Activated T-cell treated with anti-CD3 and anti-CD28 coated beads for 48 hours (primary cell): ENCODE results near the gene STPG1.

Experiments
- DNase-seq: peaks from one replicate; pipeline ENCODE4 v3.0.0-alpha.2; 2020; ENCODE audit warnings: low read depth

STPG1 gene

GRCh38 chr1:24426744-24427544 lies 13.4 kb upstream of the STPG1 start:
- no peak for DNase-seq

- no peak for DNase-seq
Observed at GRCh38 chr1:24425922-24426321, 12.3 kb upstream of the STPG1 start.

- DNase-seq, result no peak
Observed at GRCh38 chr1:24425441-24425840, 11.9 kb upstream of the STPG1 start.

- DNase-seq, result no peak
Observed at GRCh38 chr1:24424990-24425389, 11.4 kb upstream of the STPG1 start.

GRCh38 chr1:24424207-24424606 lies 10.6 kb upstream of the STPG1 start:
- DNase-seq, result no peak

GRCh38 chr1:24421502-24421901 lies 7.9 kb upstream of the STPG1 start:
- no peak for DNase-seq

GRCh38 chr1:24420547-24420946 lies 7.0 kb upstream of the STPG1 start:
- no peak for DNase-seq

GRCh38 chr1:24418898-24419628 lies 5.5 kb upstream of the STPG1 start:
- DNase-seq, result no peak

GRCh38 chr1:24417681-24418080 lies 4.1 kb upstream of the STPG1 start:
- DNase-seq, result no peak

GRCh38 chr1:24416666-24417391 lies 3.2 kb upstream of the STPG1 start:
- peak; percentile 29 for DNase-seq

GRCh38 chr1:24415910-24416665 lies 2.5 kb upstream of the STPG1 start:
- no peak for DNase-seq

GRCh38 chr1:24415334-24415909 lies 1.8 kb upstream of the STPG1 start, which contains the start of gene NIPAL3:
NIPAL3 (plus strand) TSS chr1:24415802; CDS start chr1:24419548, 3,746 bp downstream.
- peak; percentile 96 for DNase-seq

GRCh38 chr1:24414775-24415333 lies 1.3 kb upstream of the STPG1 start:
- DNase-seq, result no peak

- DNase-seq, result no peak
Observed at GRCh38 chr1:24412408-24412807, 1.2 kb downstream of the STPG1 start.

GRCh38 chr1:24411963-24412362 lies 1.6 kb downstream of the STPG1 start:
- DNase-seq, result no peak

GRCh38 chr1:24410750-24411149 lies 2.8 kb downstream of the STPG1 start:
- no peak for DNase-seq

GRCh38 chr1:24409535-24409934 lies 4.0 kb downstream of the STPG1 start:
- no peak for DNase-seq

- DNase-seq, result no peak
Observed at GRCh38 chr1:24406788-24407187, 6.8 kb downstream of the STPG1 start.

GRCh38 chr1:24403806-24404205 lies 9.8 kb downstream of the STPG1 start:
- DNase-seq, result no peak

- DNase-seq, result no peak
Observed at GRCh38 chr1:24400065-24400464, 13.5 kb downstream of the STPG1 start.

- DNase-seq, result no peak
Observed at GRCh38 chr1:24393892-24394291, 19.7 kb downstream of the STPG1 start.
